WI38 (cell line): ENCODE measurements around the gene SQSTM1.
A peak's percentile ranks its signal among the peaks of the same experiment; 100 is the strongest.

Experiments
- H3K4me3 ChIP-seq: 2 replicates; pipeline ENCODE4 v1.5.1; 2011; ENCODE audit warnings: low read depth, mild to moderate bottlenecking, control low read depth, low read length
- TF ChIP-seq, protein P1 (sequence below): IDR thresholded peaks from 2 replicates; pipeline ENCODE4 v1.5.1; 2012; ENCODE audit warnings: low read depth, mild to moderate bottlenecking, control low read depth, low read length

The SQSTM1 gene

DNA sequence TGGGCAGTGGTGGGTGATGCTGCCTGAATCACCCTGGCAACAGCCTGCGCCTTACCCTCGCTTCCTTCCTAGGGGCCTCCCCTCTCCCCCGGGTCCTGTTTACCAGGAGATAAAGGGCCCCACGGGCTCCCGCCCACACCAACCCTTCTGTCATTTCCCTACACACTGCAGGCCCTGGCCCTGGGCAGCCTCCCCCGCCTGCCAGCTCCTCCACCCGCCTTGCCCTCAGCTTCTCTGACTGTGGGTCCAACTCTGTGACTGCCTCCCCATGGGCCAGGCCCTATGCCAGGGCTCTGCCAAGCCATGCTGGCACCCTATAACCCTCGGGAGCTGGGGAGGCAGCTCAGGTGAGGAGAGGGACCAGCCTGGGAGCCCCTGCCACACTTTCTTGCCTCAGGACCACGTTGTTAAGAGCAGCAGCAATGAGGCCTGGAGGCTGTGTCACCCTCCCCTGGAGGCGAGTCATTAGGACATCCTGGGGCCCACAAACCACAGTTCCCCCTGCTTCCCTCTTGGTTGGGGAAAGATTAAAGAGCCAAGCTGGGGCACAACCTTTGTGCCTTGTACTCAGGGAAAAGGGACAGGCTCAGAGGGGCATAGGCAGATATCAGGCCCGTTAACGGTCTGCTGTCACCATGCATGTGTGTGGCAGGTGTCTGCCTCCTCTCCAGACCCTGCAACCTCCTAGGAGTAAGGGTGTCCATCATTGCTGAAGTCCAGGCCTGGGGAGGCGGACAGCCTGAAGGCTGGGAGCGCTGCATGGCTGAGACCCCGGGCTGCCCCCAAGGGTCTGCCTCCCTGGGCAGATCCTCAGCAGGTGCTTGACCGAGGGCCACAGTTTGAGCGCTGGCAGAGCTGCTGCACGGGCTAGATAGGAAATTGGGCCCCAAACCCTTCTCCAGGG lies 16.8 kb upstream of the SQSTM1 start:
- TF ChIP-seq, protein P1, sequence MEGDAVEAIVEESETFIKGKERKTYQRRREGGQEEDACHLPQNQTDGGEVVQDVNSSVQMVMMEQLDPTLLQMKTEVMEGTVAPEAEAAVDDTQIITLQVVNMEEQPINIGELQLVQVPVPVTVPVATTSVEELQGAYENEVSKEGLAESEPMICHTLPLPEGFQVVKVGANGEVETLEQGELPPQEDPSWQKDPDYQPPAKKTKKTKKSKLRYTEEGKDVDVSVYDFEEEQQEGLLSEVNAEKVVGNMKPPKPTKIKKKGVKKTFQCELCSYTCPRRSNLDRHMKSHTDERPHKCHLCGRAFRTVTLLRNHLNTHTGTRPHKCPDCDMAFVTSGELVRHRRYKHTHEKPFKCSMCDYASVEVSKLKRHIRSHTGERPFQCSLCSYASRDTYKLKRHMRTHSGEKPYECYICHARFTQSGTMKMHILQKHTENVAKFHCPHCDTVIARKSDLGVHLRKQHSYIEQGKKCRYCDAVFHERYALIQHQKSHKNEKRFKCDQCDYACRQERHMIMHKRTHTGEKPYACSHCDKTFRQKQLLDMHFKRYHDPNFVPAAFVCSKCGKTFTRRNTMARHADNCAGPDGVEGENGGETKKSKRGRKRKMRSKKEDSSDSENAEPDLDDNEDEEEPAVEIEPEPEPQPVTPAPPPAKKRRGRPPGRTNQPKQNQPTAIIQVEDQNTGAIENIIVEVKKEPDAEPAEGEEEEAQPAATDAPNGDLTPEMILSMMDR: no peak
- no peak overlapping the region for H3K4me3 ChIP-seq

DNA sequence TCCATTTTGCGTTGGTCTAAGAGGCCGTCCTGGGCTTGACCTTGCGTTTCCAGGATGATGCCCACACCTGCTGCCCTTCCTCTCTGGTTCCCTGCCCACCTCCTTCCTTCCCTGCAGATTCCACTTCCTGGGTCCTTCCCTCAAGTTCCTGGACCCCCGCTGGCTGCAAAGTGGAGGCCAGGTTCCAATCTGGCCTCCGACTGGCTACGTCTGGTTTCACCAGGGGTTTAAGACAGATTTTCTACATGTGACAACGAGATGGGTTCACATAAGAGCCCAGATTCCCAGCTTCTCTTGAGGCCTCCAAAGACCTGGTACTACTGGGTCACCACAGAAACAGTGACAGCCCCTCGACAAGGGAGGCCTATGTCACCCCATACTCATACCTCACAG lies 16.2 kb upstream of the SQSTM1 start:
- TF ChIP-seq, protein P1: no peak
- peak overlapping the region; percentile 72; the same call in 1 of the 2 replicates for H3K4me3 ChIP-seq

DNA sequence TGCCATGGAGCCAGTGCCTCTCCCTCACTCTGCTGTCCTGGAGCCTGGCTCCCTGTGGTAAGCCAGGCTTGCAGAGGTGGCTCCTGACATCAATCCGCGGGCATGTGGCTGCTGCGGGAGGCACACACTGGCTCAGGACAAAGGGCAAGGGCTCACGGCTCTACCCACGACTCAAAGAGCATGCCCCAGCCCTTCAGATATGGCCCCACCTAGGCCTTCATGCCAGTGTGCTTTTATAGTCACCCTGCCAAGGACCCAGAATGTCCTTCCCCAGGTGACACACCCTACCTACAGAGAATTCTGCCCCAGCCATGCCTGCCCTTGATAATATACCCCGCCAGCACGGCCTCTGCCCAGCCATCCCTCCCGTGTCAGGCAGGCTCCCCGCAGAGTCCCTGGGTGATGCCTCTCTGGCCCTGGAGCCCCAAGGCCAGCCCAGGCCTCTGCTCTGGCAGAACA lies 15.6 kb upstream of the SQSTM1 start:
- peak overlapping the region; percentile 72 for H3K4me3 ChIP-seq
- TF ChIP-seq, protein P1: no peak

DNA sequence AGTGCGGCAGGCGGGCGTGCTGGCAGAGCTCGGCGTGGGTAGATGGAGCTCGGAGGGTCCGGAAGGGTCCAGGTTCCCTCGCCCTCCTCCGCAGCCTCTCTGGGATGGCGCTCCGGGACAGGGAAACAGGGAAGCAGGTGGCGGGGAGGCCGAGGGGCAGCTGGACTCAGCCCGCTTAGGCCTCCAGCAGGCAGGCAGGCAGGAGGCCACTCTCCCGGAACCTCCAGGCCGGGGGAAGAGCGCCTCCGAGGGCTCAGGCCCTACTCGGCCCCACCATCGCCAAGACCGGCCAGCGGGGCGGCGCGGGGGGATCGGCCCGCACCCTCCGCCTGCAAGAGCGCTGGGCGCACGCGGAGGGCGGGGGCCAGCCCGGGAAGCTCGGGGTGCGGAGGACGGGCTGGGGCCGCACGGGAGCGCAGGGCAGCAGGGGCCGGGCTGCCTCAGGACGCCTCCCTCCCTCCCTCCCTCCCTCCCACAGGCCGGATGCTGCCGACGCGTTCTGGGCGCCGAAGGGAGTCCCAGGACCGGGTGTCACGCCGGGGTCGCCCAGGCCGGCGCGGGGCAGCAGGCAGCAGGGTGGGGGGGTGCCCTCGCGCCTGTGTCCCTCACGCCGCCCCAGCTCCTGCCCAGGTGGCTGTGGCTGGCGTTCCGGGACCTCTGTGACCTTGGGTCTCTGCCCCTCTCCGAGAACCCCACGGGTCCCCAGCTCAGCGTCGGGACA lies 15.0 kb upstream of the SQSTM1 start:
- TF ChIP-seq, protein P1: no peak
- peak overlapping the region; percentile 72 for H3K4me3 ChIP-seq

DNA sequence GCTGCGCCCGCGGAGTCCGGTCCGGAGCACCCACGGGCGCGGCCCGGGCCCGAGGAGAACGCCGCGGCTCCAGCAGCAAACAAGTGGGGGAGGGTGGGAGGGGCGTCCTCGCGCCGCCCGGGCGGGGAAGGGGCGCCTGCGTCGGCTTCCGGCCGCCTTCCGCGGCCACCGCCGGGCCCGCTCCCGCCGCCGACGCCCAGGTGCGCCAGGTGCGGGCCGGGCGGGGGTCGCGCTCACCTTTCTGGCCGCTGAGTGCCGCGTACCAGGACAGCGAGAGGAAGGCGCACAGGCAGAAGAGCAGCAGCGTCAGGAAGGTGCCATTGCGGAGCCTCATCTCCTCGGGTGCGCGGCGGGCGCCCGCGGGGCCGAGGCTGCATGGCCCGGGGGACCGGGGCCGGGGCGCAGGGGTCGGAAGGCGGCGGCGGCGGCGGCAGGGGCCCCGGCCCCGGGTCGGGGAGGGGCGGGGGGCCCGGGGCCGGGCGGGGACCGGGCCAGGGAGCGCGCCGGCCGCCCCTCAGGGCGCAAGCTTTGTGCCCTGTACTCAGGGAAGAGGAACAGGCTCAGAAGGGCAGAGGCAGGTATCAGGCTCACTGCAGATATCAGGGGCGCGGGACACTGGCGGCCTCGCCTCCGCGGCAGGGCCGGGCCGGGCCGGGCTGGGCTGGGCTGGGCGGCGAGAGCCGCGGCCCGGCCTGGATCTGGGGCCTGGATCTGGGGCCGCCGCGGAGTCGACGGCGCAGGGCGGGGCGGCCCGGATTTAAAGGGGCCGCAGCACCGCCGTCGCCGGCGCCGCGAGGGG lies 14.3 kb upstream of the SQSTM1 start, which contains the start of gene MGAT4B:
TSS of gene MGAT4B (minus strand) at position 617 of the 799 bp plus-strand sequence. CDS start at position 334, 283 bp downstream.
- peak within 1 kb of the TSS; percentile 72 for H3K4me3 ChIP-seq
- TF ChIP-seq, protein P1: no peak

DNA sequence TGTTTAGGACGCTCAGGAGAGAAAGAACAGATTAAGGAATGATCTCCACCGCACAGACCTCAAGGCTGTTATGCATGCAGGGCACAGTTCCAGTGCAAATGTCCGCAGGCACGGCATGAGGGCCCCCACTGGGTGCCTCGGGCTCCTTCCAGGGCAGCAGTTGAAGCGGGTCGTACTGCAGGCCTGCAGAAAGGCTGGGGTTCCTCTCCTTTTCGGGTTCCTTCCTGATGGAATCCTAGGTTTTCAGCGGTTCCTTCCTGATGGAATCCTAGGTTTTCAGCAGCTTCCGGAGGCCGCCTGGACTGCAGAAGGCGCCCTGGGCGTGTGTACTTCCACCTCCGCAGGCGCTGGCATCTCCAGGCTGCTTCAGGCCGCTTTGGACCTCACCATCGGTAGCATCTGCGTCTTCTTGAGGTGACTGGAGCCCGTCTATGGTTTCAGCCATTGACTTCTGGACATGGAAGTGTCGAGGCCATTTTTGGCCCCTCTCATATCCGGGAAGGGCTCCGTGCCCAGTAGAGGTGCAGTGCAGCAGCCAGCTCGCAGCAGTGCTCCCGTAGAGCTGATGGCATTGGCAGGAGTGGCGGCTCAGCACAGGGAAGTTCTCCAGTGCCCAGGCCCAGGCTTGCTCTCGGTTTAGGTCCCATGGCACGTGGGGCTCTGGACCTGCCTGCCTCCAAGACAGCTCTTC lies 8.4 kb upstream of the SQSTM1 start:
- H3K4me3 ChIP-seq: no peak overlapping the region
- TF ChIP-seq, protein P1: no peak
